MM.1S (cell line): Measurements from ENCODE around the gene STX1A.

ENCODE experiments used
- DNase-seq: peaks from one replicate; pipeline ENCODE4 v3.0.0-alpha.2; 2015
- H2AFZ ChIP-seq: fragments of 300-600 bp; sonication (generic); 2 replicates; pipeline ENCODE4 v1.6.0; 2016; ENCODE audit warnings: antibody characterized with exemption, low read length
- H3F3A ChIP-seq: fragments of 300-600 bp; sonication (generic); 2 replicates; pipeline ENCODE4 v1.6.1; 2016; ENCODE audit warnings: mild to moderate bottlenecking, antibody characterized with exemption, low read length, moderate library complexity, mixed read lengths; ENCODE audit not compliant: insufficient read depth
- H3K27ac ChIP-seq: fragments of 300-600 bp; sonication (generic); 2 replicates; pipeline ENCODE4 v1.5.1; 2016; ENCODE audit warnings: mild to moderate bottlenecking, low read length
- H3K27me3 ChIP-seq: fragments of 300-600 bp; sonication (generic); replicated peaks from 2 replicates; pipeline ENCODE4 v1.6.0; 2016; ENCODE audit warnings: low read length; ENCODE audit not compliant: insufficient read depth
- H3K36me3 ChIP-seq: fragments of 300-600 bp; sonication (generic); replicated peaks from 2 replicates; pipeline ENCODE4 v1.6.1; 2016; ENCODE audit warnings: mild to moderate bottlenecking, low read length, mixed read lengths; ENCODE audit not compliant: insufficient read depth
- H3K4me1 ChIP-seq: fragments of 300-600 bp; sonication (generic); 2 replicates; pipeline ENCODE4 v1.6.1; 2016; ENCODE audit warnings: low read length, mixed read lengths
- H3K4me2 ChIP-seq: fragments of 300-600 bp; sonication (generic); 2 replicates; pipeline ENCODE4 v1.6.0; 2016; ENCODE audit warnings: low read depth, low read length
- H3K4me3 ChIP-seq: fragments of 300-600 bp; sonication (generic); 2 replicates; pipeline ENCODE4 v1.5.1; 2016; ENCODE audit warnings: low read length, mixed read lengths
- H3K79me2 ChIP-seq: fragments of 300-600 bp; sonication (generic); 2 replicates; pipeline ENCODE4 v1.6.1; 2016; ENCODE audit warnings: mixed run types, low read length, mixed read lengths
- H3K9ac ChIP-seq: fragments of 300-600 bp; sonication (generic); 2 replicates; pipeline ENCODE4 v1.6.1; 2016; ENCODE audit warnings: low read length, mixed read lengths
- H3K9me2 ChIP-seq: fragments of 300-600 bp; sonication (generic); replicated peaks from 2 replicates; pipeline ENCODE4 v1.6.1; 2016; ENCODE audit warnings: mild to moderate bottlenecking, low read length, mixed read lengths; ENCODE audit not compliant: insufficient read depth
- H3K9me3 ChIP-seq: fragments of 300-600 bp; sonication (generic); replicated peaks from 2 replicates; pipeline ENCODE4 v1.6.1; 2016; ENCODE audit warnings: mild to moderate bottlenecking, low read length, mixed read lengths; ENCODE audit not compliant: insufficient read depth
- H4K20me1 ChIP-seq: fragments of 300-600 bp; sonication (generic); 2 replicates; pipeline ENCODE4 v1.6.1; 2016; ENCODE audit warnings: mild to moderate bottlenecking, low read length, moderate library complexity, mixed read lengths; ENCODE audit not compliant: insufficient read depth
- CTCF ChIP-seq: fragments of 300-600 bp; sonication (generic); IDR thresholded peaks from 2 replicates; pipeline ENCODE4 v1.5.1; 2016; ENCODE audit warnings: antibody characterized with exemption, low read length, mixed read lengths
- EZH2 ChIP-seq: fragments of 300-600 bp; sonication (generic); optimal IDR thresholded peaks from 2 replicates; pipeline ENCODE3; 2017; ENCODE audit warnings: low read depth, mild to moderate bottlenecking, antibody characterized with exemption, low read length, mixed read lengths
- EZH2phosphoT487 ChIP-seq: fragments of 300-600 bp; sonication (generic); IDR thresholded peaks from 2 replicates; pipeline ENCODE4 v1.6.1; 2018; ENCODE audit warnings: antibody characterized with exemption, low read length

The STX1A gene

GRCh38 chr7:73749931-73750776, 30.7 kb upstream of the STX1A start:
- H3F3A ChIP-seq: no peaks in the 10 kb centered on the region
- TF ChIP-seq EZH2phosphoT487 (no peak), EZH2 (no peak), CTCF (no peak)

GRCh38 chr7:73746378-73746777, 26.9 kb upstream of the STX1A start:
- Histone ChIP-seq H3K9me3 (no peaks in the 10 kb centered on the region), H3K9ac (no peak overlapping the region), H3K9me2 (no peaks in the 10 kb centered on the region), H3K36me3 (no peaks in the 10 kb centered on the region), H3K79me2 (peaks cover 4% of the 10 kb centered on the region), H3F3A (no peaks in the 10 kb centered on the region), H3K4me2 (no peak overlapping the region), H4K20me1 (no peaks in the 10 kb centered on the region), H3K27me3 (no peaks in the 10 kb centered on the region), H3K4me3 (no peak overlapping the region), H3K27ac (no peak overlapping the region), H3K4me1 (peaks cover 21% of the 10 kb centered on the region), H2AFZ (no peak overlapping the region)
- DNase-seq: no peak
- no peak for TF ChIP-seq EZH2phosphoT487
- no peak for TF ChIP-seq CTCF
- TF ChIP-seq EZH2: no peak

More at GRCh38 chr7:73749931-73750776, 30.7 kb upstream of the STX1A start:
- no peak overlapping the region for H3K27ac ChIP-seq
- no peak overlapping the region for H3K4me3 ChIP-seq
- no peaks in the 10 kb centered on the region for H3K4me1 ChIP-seq
- no peaks in the 10 kb centered on the region for H4K20me1 ChIP-seq
- no peaks in the 10 kb centered on the region for H3K9me3 ChIP-seq
- H3K27me3 ChIP-seq: no peaks in the 10 kb centered on the region
- no peak overlapping the region for H3K9ac ChIP-seq
- no peaks in the 10 kb centered on the region for H3K79me2 ChIP-seq
- H3K9me2 ChIP-seq: no peaks in the 10 kb centered on the region
- H2AFZ ChIP-seq: no peak overlapping the region
- no peak overlapping the region for H3K4me2 ChIP-seq
- DNase-seq: no peak
- H3K36me3 ChIP-seq: no peaks in the 10 kb centered on the region

- Histone ChIP-seq H3F3A (peaks cover 11% of the 10 kb centered on the region), H2AFZ (peak overlapping the region; percentile 79), H3K4me1 (peaks cover 21% of the 10 kb centered on the region), H3K9me2 (no peaks in the 10 kb centered on the region), H3K36me3 (no peaks in the 10 kb centered on the region), H3K27ac (peak overlapping the region; percentile 69), H3K4me2 (peak overlapping the region; percentile 90), H3K27me3 (no peaks in the 10 kb centered on the region), H3K4me3 (peak overlapping the region; percentile 56), H4K20me1 (no peaks in the 10 kb centered on the region), H3K9me3 (no peaks in the 10 kb centered on the region), H3K9ac (peak overlapping the region; percentile 82), H3K79me2 (peaks cover 12% of the 10 kb centered on the region)
- peak; percentile 97 for DNase-seq
- no peak for TF ChIP-seq EZH2phosphoT487
- no peak for TF ChIP-seq CTCF
- no peak for TF ChIP-seq EZH2
Measured at GRCh38 chr7:73742753-73743641, 23.5 kb upstream of the STX1A start.
